Measurements from ENCODE around the gene POLR2H.

DNA sequence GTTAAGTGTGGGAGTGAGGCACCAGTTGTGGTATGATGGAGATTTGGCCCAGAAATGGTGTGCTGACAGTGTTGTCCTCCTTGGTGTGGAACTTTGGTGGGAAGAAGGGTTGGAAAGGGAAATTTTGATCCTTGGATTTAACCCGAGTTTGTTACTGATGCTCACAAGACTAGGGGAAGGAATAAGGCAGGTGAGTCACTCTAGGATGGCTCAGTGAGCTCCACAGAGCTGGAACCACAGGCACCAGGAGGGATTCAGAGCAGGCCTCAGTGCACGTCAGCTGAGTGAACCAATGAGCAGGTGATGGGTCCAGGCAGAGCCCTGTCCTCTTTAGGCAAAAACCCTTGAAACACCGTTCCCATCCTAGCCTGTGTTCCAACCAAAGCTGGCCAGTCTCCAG is 29.8 kb downstream of the POLR2H start:
- TF ChIP-seq GATA3 (IDR thresholded peaks at IDR 0.05; ENCODE audit: low read depth, low read length) (no peak), GATA2 (IDR thresholded peaks at IDR 0.05; ENCODE audit: low read depth, low read length) (no peak)
